AG10803 (cell line): ENCODE data around the gene ZNF45.
A peak's percentile ranks its signal among the peaks of the same experiment; 100 is the strongest.

Source experiments
- DNase-seq: peaks from one replicate; pipeline ENCODE4 v3.0.0; 2010; ENCODE audit warnings: low read depth
- H3K4me3 ChIP-seq: 2 replicates; pipeline ENCODE4 v1.5.1; 2011; ENCODE audit warnings: mild to moderate bottlenecking, low read length, control low read depth
- CTCF ChIP-seq: conservative IDR thresholded peaks from 2 replicates; pipeline ENCODE4 v1.5.1; 2011; ENCODE audit warnings: mild to moderate bottlenecking, low read length, control low read depth, inconsistent platforms

ZNF45 gene

GRCh38 chr19:43934985-43935708 lies at the start of gene ZNF45:
ZNF45 (minus strand) TSS chr19:43935282; CDS start chr19:43922185, 13,097 bp downstream.
- no peak for TF ChIP-seq CTCF
- peak; percentile 84 for DNase-seq
- peak within 1 kb of the TSS; percentile 83 for H3K4me3 ChIP-seq

GRCh38 chr19:43984687-43985000 lies 49.6 kb upstream of the ZNF45 start:
- no peak for TF ChIP-seq CTCF
- peak overlapping the region; percentile 77 for H3K4me3 ChIP-seq
- DNase-seq, result no peak

- peak within 1 kb of the TSS; percentile 77 for H3K4me3 ChIP-seq
- no peak for TF ChIP-seq CTCF
- DNase-seq, result peak; percentile 97
These were observed 49.0 kb upstream of the ZNF45 start, which contains the start of gene ZNF155 for GRCh38 chr19:43983912-43984686. ZNF155 (plus strand) TSS chr19:43984188; CDS start chr19:43988544, 4,356 bp downstream.

- no peak for TF ChIP-seq CTCF
- peak overlapping the region; percentile 77 for H3K4me3 ChIP-seq
- no peak for DNase-seq
These were observed 48.4 kb upstream of the ZNF45 start for GRCh38 chr19:43983544-43983911.

GRCh38 chr19:43976732-43977131 lies 41.6 kb upstream of the ZNF45 start:
- TF ChIP-seq CTCF, result no peak
- no peak for DNase-seq
- no peak overlapping the region for H3K4me3 ChIP-seq

GRCh38 chr19:43966079-43966694 lies 31.1 kb upstream of the ZNF45 start:
- DNase-seq, result no peak
- no peak for TF ChIP-seq CTCF
- no peak overlapping the region for H3K4me3 ChIP-seq
